Activated CD8-positive, alpha-beta T cell treated with anti-CD3 and anti-CD28 coated beads, Interleukin-2, amount 10 ng/mL, durations not matched to agents 7 days and 5 days (primary cell): Measurements from ENCODE around the gene LHFPL3. TPM values are rescaled to one million over a fixed set of nuclear protein-coding genes. Genes with fewer than 3 reads are reported as not detected.
"Not testable (repeated sequence)": the region's sequence is repeated elsewhere in the genome, so short reads cannot be mapped to it uniquely, and the experiment has no call there.

ENCODE experiments used
- ATAC-seq: fragments of 150-1000 bp; cut with Tn5 transposase; one replicate; pipeline ENCODE4 v1.10.0; 2021; ENCODE audit warnings: moderate library complexity
- CTCF ChIA-PET: fragments of 350-600 bp; sonication (Branson Sonifier 250); formaldehyde crosslinking; loops from one replicate; lab custom pipeline; 2021; ENCODE audit warnings: antibody characterized with exemption; lab: Charles Lee
- POLR2A ChIA-PET: fragments of 350-600 bp; sonication (Branson Sonifier 250); formaldehyde crosslinking; loops from one replicate; lab custom pipeline; 2021; ENCODE audit warnings: antibody characterized with exemption; lab: Charles Lee
- DNase-seq: peaks from one replicate; pipeline ENCODE4 v3.0.0-alpha.2; 2020
- H3K27ac Mint-ChIP-seq: one replicate; pipeline ENCODE4 v1.8.0; 2021; ENCODE audit warnings: mild to moderate bottlenecking, mixed read lengths
- H3K27me3 Mint-ChIP-seq: one replicate; pipeline ENCODE4 v1.8.0; 2021; ENCODE audit warnings: low read depth, mixed read lengths
- H3K36me3 Mint-ChIP-seq: one replicate; pipeline ENCODE4 v1.8.0; 2021; ENCODE audit warnings: low read depth, mixed read lengths
- H3K4me1 Mint-ChIP-seq: one replicate; pipeline ENCODE4 v1.8.0; 2021; ENCODE audit warnings: low read depth, mixed read lengths
- H3K4me3 Mint-ChIP-seq: one replicate; pipeline ENCODE4 v1.8.0; 2021; ENCODE audit warnings: mild to moderate bottlenecking, mixed read lengths
- H3K9me3 Mint-ChIP-seq: one replicate; pipeline ENCODE4 v1.8.0; 2022; ENCODE audit warnings: mixed read lengths; ENCODE audit not compliant: insufficient read depth
- total RNA-seq, 2 experiments: library from RNA; stranded (reverse); gene quantifications; one replicate each; pipeline ENCODE4 v1.2.3, GENCODE V29; 2021

Gene LHFPL3
- total RNA-seq, 2 experiments from 2014 or later = not detected

GRCh38 chr7:104933022-104933421 lies 604.6 kb downstream of the LHFPL3 start:
- Mint-ChIP-seq H3K9me3 (no peaks in the 10 kb centered on the region), H3K4me1 (no peaks in the 10 kb centered on the region), H3K4me3 (no peak overlapping the region), H3K36me3 (no peaks in the 10 kb centered on the region), H3K27me3 (no peaks in the 10 kb centered on the region), H3K27ac (no peak overlapping the region)
- ATAC-seq (no peak), DNase-seq (no peak)
- ChIA-PET CTCF (no interaction called here), POLR2A (interaction anchor here (0.9 to 2.0 kb wide), 2 partner anchors 9 to 80 kb away, joined by 3 to 11 read pairs; no protein-coding TSS in a partner anchor)

GRCh38 chr7:104933521-104933988 lies 605.2 kb downstream of the LHFPL3 start:
- no peak for ATAC-seq
- Mint-ChIP-seq H3K4me1 (no peaks in the 10 kb centered on the region), H3K27me3 (no peaks in the 10 kb centered on the region), H3K27ac (no peak overlapping the region), H3K4me3 (no peak overlapping the region), H3K36me3 (no peaks in the 10 kb centered on the region), H3K9me3 (no peaks in the 10 kb centered on the region)
- DNase-seq = no peak
- ChIA-PET POLR2A (interaction anchor here (0.9 kb wide), 1 partner anchor 80 kb away, joined by 3 read pairs; no protein-coding TSS in a partner anchor), CTCF (no interaction called here)

GRCh38 chr7:104934665-104935064 lies 606.3 kb downstream of the LHFPL3 start:
- Mint-ChIP-seq H3K27me3 (no peaks in the 10 kb centered on the region), H3K36me3 (no peaks in the 10 kb centered on the region), H3K27ac (no peak overlapping the region), H3K9me3 (no peaks in the 10 kb centered on the region), H3K4me1 (peaks cover 4% of the 10 kb centered on the region), H3K4me3 (no peak overlapping the region)
- ATAC-seq (no peak), DNase-seq (no peak)
- POLR2A ChIA-PET = no interaction called here
- CTCF ChIA-PET = no interaction called here

- H3K4me3 Mint-ChIP-seq = no peak overlapping the region
- ChIA-PET POLR2A (no interaction called here), CTCF (no interaction called here)
- no peaks in the 10 kb centered on the region for H3K27me3 Mint-ChIP-seq
- ATAC-seq (no peak), DNase-seq (no peak)
- no peaks in the 10 kb centered on the region for H3K36me3 Mint-ChIP-seq
- no peak overlapping the region for H3K27ac Mint-ChIP-seq
- H3K9me3 Mint-ChIP-seq = no peaks in the 10 kb centered on the region
- peaks cover 4% of the 10 kb centered on the region for H3K4me1 Mint-ChIP-seq
These were observed 606.9 kb downstream of the LHFPL3 start for GRCh38 chr7:104935276-104935675.

- CTCF ChIA-PET = no interaction called here
- no peak overlapping the region for H3K4me3 Mint-ChIP-seq
- POLR2A ChIA-PET = no interaction called here
These were observed 608.1 kb downstream of the LHFPL3 start for GRCh38 chr7:104936546-104936945.

GRCh38 chr7:104937489-104937888 lies 609.1 kb downstream of the LHFPL3 start:
- H3K27me3 Mint-ChIP-seq, POLR2A ChIA-PET, ATAC-seq, DNase-seq, H3K36me3 Mint-ChIP-seq, H3K27ac Mint-ChIP-seq, H3K9me3 Mint-ChIP-seq, H3K4me3 Mint-ChIP-seq: not testable (repeated sequence)
- CTCF ChIA-PET = interaction anchor here (0.9 kb wide), 1 partner anchor 18 kb away, joined by 3 read pairs; no protein-coding TSS in a partner anchor
- peaks cover 24% of the 10 kb centered on the region for H3K4me1 Mint-ChIP-seq

More at GRCh38 chr7:104936546-104936945, 608.1 kb downstream of the LHFPL3 start:
- H3K27me3 Mint-ChIP-seq = no peaks in the 10 kb centered on the region
- DNase-seq (no peak), ATAC-seq (no peak)
- H3K4me1 Mint-ChIP-seq = peaks cover 17% of the 10 kb centered on the region
- no peak overlapping the region for H3K27ac Mint-ChIP-seq
- no peaks in the 10 kb centered on the region for H3K9me3 Mint-ChIP-seq
- H3K36me3 Mint-ChIP-seq = no peaks in the 10 kb centered on the region

- no peak for DNase-seq
- H3K9me3 Mint-ChIP-seq = no peaks in the 10 kb centered on the region
- H3K4me1 Mint-ChIP-seq = peaks cover 37% of the 10 kb centered on the region
- H3K36me3 Mint-ChIP-seq = peaks cover 2% of the 10 kb centered on the region
- ChIA-PET CTCF (interaction anchor here (1.0 to 3.2 kb wide), 2 partner anchors 21 to 42 kb away, joined by 3 to 10 read pairs; no protein-coding TSS in a partner anchor), POLR2A (interaction anchor here (1.3 to 8.8 kb wide), 3 partner anchors 13 to 75 kb away, joined by 4 to 96 read pairs (median 29); partner anchors contain the start of gene KMT2E)
- H3K27ac Mint-ChIP-seq = peak overlapping the region; percentile 37
- ATAC-seq = no peak
- no peaks in the 10 kb centered on the region for H3K27me3 Mint-ChIP-seq
- H3K4me3 Mint-ChIP-seq = no peak overlapping the region
These were observed 610.5 kb downstream of the LHFPL3 start for GRCh38 chr7:104938741-104939390.

- no peak for ATAC-seq
- Mint-ChIP-seq H3K9me3 (no peaks in the 10 kb centered on the region), H3K36me3 (peaks cover 3% of the 10 kb centered on the region), H3K27me3 (no peaks in the 10 kb centered on the region), H3K27ac (no peak overlapping the region), H3K4me3 (no peak overlapping the region), H3K4me1 (peaks cover 48% of the 10 kb centered on the region)
- POLR2A ChIA-PET = interaction anchor here (0.6 to 8.8 kb wide), 23 partner anchors 8 to 984 kb away, joined by 3 to 245 read pairs (median 5); partner anchors contain the start of genes KMT2E and RINT1
- no peak for DNase-seq
- CTCF ChIA-PET = interaction anchor here (0.7 to 3.2 kb wide), 11 partner anchors 15 to 71 kb away, joined by 3 to 11 read pairs (median 5); no protein-coding TSS in a partner anchor
These were observed 611.8 kb downstream of the LHFPL3 start for GRCh38 chr7:104940023-104940710.

GRCh38 chr7:104943502-104944343 lies 615.3 kb downstream of the LHFPL3 start:
- Mint-ChIP-seq H3K9me3 (no peaks in the 10 kb centered on the region), H3K4me1 (peaks cover 70% of the 10 kb centered on the region), H3K27ac (peak overlapping the region; percentile 100), H3K4me3 (peak overlapping the region; percentile 83), H3K36me3 (peaks cover 9% of the 10 kb centered on the region), H3K27me3 (no peaks in the 10 kb centered on the region)
- CTCF ChIA-PET = interaction anchor here (0.6 to 6.3 kb wide), 10 partner anchors 12 to 588 kb away, joined by 3 to 36 read pairs (median 4); no protein-coding TSS in a partner anchor
- DNase-seq = peak; percentile 76
- POLR2A ChIA-PET = interaction anchor here (0.6 to 8.8 kb wide), 13 partner anchors 12 to 865 kb away, joined by 3 to 245 read pairs (median 4); partner anchors contain the start of gene KMT2E
- peak; percentile 51 for ATAC-seq

- ChIA-PET CTCF (interaction anchor here (0.9 to 6.3 kb wide), 6 partner anchors 11 to 71 kb away, joined by 3 to 36 read pairs (median 8); no protein-coding TSS in a partner anchor), POLR2A (interaction anchor here (1.0 to 8.8 kb wide), 7 partner anchors 10 to 352 kb away, joined by 4 to 245 read pairs (median 7); partner anchors contain the start of gene KMT2E)
- Mint-ChIP-seq H3K27ac (peak overlapping the region; percentile 100), H3K36me3 (peaks cover 12% of the 10 kb centered on the region), H3K9me3 (no peaks in the 10 kb centered on the region), H3K4me3 (peak overlapping the region; percentile 83), H3K27me3 (no peaks in the 10 kb centered on the region), H3K4me1 (peaks cover 67% of the 10 kb centered on the region)
- DNase-seq (no peak), ATAC-seq (no peak)
These were observed 617.2 kb downstream of the LHFPL3 start for GRCh38 chr7:104945599-104945956.

- Mint-ChIP-seq H3K36me3 (peaks cover 12% of the 10 kb centered on the region), H3K9me3 (no peaks in the 10 kb centered on the region), H3K27ac (no peak overlapping the region), H3K4me3 (no peak overlapping the region), H3K4me1 (peaks cover 61% of the 10 kb centered on the region), H3K27me3 (no peaks in the 10 kb centered on the region)
- ChIA-PET POLR2A (interaction anchor here (6.3 to 8.8 kb wide), 3 partner anchors 9 to 66 kb away, joined by 93 to 245 read pairs (median 96); partner anchors contain the start of gene KMT2E), CTCF (interaction anchor here (1.4 to 6.3 kb wide), 3 partner anchors 10 to 37 kb away, joined by 4 to 36 read pairs (median 26); no protein-coding TSS in a partner anchor)
- ATAC-seq = no peak
- DNase-seq = no peak
These were observed 617.9 kb downstream of the LHFPL3 start for GRCh38 chr7:104946338-104946737.
